ENCODE data around the gene XKR3.

XKR3 gene

GRCh38 chr22:16803255-16803917 lies 21.8 kb downstream of the XKR3 start:
- H2BK120ac ChIP-seq (ENCODE audit: low read depth, low read length): no peak overlapping the region
- H3K4ac ChIP-seq (ENCODE audit: low read depth in 1 of 2, low read length in 2 of 2): no peak overlapping the region
- no peak overlapping the region for H3K23ac ChIP-seq (ENCODE audit: low read length in 2 of 2)
- no peaks in the 10 kb centered on the region for H3K79me1 ChIP-seq (replicated peaks; ENCODE audit: low read length, poor library complexity, severe bottlenecking)
- no peak for DNase-seq
- H2BK5ac ChIP-seq (ENCODE audit: low read depth, low read length, poor library complexity, severe bottlenecking): no peak overlapping the region
- WGBS: 65% methylated on average over 4 of the region's 4 CpGs
- H3K27me3 ChIP-seq (ENCODE audit: control insufficient read depth in 1 of 2, insufficient read depth in 1 of 2, low read length in 2 of 2): no peaks in the 10 kb centered on the region
- no peak overlapping the region for H3K4me3 ChIP-seq (ENCODE audit: insufficient read depth in 1 of 2, low read depth in 1 of 2, low read length in 2 of 2)
- H2AFZ ChIP-seq (ENCODE audit: low read depth, low read length): no peak overlapping the region
- no peak overlapping the region for H3K18ac ChIP-seq (ENCODE audit: low read depth in 1 of 2, low read length in 2 of 2)
- no peak overlapping the region for H3K14ac ChIP-seq (ENCODE audit: low read length in 2 of 2)
- H4K91ac ChIP-seq (ENCODE audit: low read length): no peak overlapping the region
- no peaks in the 10 kb centered on the region for H3K4me1 ChIP-seq (ENCODE audit: control insufficient read depth, insufficient read depth, low read depth, low read length)
- no peak overlapping the region for H2BK12ac ChIP-seq (ENCODE audit: low read length in 2 of 2)
- no peaks in the 10 kb centered on the region for H3K9me3 ChIP-seq (ENCODE audit: control insufficient read depth, low read length)
- H3K27ac ChIP-seq (ENCODE audit: low read length, poor library complexity, severe bottlenecking): no peak overlapping the region
- H4K8ac ChIP-seq (ENCODE audit: low read length): no peak overlapping the region
- no peak overlapping the region for H3K4me2 ChIP-seq (ENCODE audit: low read length, poor library complexity, severe bottlenecking)
- H3K9ac ChIP-seq (ENCODE audit: low read length): no peak overlapping the region
- no peak overlapping the region for H2BK15ac ChIP-seq (ENCODE audit: low read depth, poor library complexity, severe bottlenecking)
- no peak overlapping the region for H2AK5ac ChIP-seq (ENCODE audit: low read length, severe bottlenecking)
- no peaks in the 10 kb centered on the region for H3K36me3 ChIP-seq (ENCODE audit: control insufficient read depth in 1 of 2, insufficient read depth in 2 of 2, low read depth in 1 of 2, low read length in 2 of 2)

DNA sequence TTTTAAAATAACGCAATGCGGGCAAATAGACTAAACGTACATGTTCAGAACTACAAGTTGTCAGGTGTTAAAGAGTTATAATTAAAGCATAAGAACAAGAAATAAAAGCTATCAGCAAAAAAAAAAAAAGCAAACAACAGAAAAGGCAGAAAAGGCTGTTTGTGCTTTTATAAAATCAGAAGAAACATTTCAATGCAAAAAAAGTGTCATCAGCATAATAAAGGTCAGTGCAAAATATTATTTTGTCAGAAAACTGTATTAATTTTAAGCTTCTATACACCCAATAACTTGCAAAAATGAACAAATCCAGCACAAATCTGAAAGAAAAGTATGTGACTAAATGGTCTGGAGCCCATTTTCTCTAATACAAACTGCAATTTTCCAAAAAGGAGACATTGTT lies 23.6 kb downstream of the XKR3 start:
- Histone ChIP-seq H3K9ac (ENCODE audit: low read length) (no peak overlapping the region), H3K27ac (ENCODE audit: low read length, poor library complexity, severe bottlenecking) (no peak overlapping the region), H3K14ac (ENCODE audit: low read length in 2 of 2) (no peak overlapping the region), H3K18ac (ENCODE audit: low read depth in 1 of 2, low read length in 2 of 2) (no peak overlapping the region), H3K27me3 (ENCODE audit: control insufficient read depth in 1 of 2, insufficient read depth in 1 of 2, low read length in 2 of 2) (no peaks in the 10 kb centered on the region), H2BK15ac (ENCODE audit: low read depth, poor library complexity, severe bottlenecking) (no peak overlapping the region), H3K4ac (ENCODE audit: low read depth in 1 of 2, low read length in 2 of 2) (no peak overlapping the region), H3K23ac (ENCODE audit: low read length in 2 of 2) (no peak overlapping the region), H3K9me3 (ENCODE audit: control insufficient read depth, low read length) (no peaks in the 10 kb centered on the region), H2BK120ac (ENCODE audit: low read depth, low read length) (no peak overlapping the region), H4K8ac (ENCODE audit: low read length) (no peak overlapping the region), H3K4me2 (ENCODE audit: low read length, poor library complexity, severe bottlenecking) (no peak overlapping the region), H3K4me3 (ENCODE audit: insufficient read depth in 1 of 2, low read depth in 1 of 2, low read length in 2 of 2) (no peak overlapping the region), H2AK5ac (ENCODE audit: low read length, severe bottlenecking) (no peak overlapping the region), H2BK12ac (ENCODE audit: low read length in 2 of 2) (no peak overlapping the region), H2AFZ (ENCODE audit: low read depth, low read length) (no peak overlapping the region), H3K36me3 (ENCODE audit: control insufficient read depth in 1 of 2, insufficient read depth in 2 of 2, low read depth in 1 of 2, low read length in 2 of 2) (no peaks in the 10 kb centered on the region), H3K79me1 (replicated peaks; ENCODE audit: low read length, poor library complexity, severe bottlenecking) (no peaks in the 10 kb centered on the region), H4K91ac (ENCODE audit: low read length) (no peak overlapping the region), H2BK5ac (ENCODE audit: low read depth, low read length, poor library complexity, severe bottlenecking) (no peak overlapping the region), H3K4me1 (ENCODE audit: control insufficient read depth, insufficient read depth, low read depth, low read length) (no peaks in the 10 kb centered on the region)
- no peak for DNase-seq
- WGBS: no CpG with 5 or more reads among the region's 3 CpGs

DNA sequence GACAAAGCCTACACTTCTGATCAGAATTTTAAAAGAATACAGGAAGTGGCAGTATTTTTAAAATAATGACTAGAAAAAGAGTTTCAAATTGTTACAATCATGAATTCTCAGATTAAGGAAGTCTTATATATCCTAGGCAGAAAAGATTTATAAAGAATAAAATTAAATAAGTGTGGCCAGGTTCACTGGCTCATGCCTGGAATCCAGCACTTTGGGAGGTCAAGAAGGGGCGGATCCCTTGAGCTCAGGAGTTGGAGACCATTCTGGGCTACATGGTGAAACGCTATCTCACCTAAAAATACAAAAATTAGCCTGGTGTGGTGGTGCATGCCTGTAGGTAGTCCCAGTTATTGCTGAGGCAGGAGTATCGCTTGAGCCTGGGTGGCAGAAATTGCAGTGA lies 24.1 kb downstream of the XKR3 start:
- Histone ChIP-seq H3K4me2 (ENCODE audit: low read length, poor library complexity, severe bottlenecking) (no peak overlapping the region), H3K36me3 (ENCODE audit: control insufficient read depth in 1 of 2, insufficient read depth in 2 of 2, low read depth in 1 of 2, low read length in 2 of 2) (no peaks in the 10 kb centered on the region), H2AK5ac (ENCODE audit: low read length, severe bottlenecking) (no peak overlapping the region), H3K14ac (ENCODE audit: low read length in 2 of 2) (no peak overlapping the region), H3K27me3 (ENCODE audit: control insufficient read depth in 1 of 2, insufficient read depth in 1 of 2, low read length in 2 of 2) (no peaks in the 10 kb centered on the region), H3K18ac (ENCODE audit: low read depth in 1 of 2, low read length in 2 of 2) (no peak overlapping the region), H3K4ac (ENCODE audit: low read depth in 1 of 2, low read length in 2 of 2) (no peak overlapping the region), H3K79me1 (replicated peaks; ENCODE audit: low read length, poor library complexity, severe bottlenecking) (no peaks in the 10 kb centered on the region), H2BK12ac (ENCODE audit: low read length in 2 of 2) (no peak overlapping the region), H3K4me3 (ENCODE audit: insufficient read depth in 1 of 2, low read depth in 1 of 2, low read length in 2 of 2) (no peak overlapping the region), H4K91ac (ENCODE audit: low read length) (no peak overlapping the region), H2AFZ (ENCODE audit: low read depth, low read length) (no peak overlapping the region), H2BK5ac (ENCODE audit: low read depth, low read length, poor library complexity, severe bottlenecking) (no peak overlapping the region), H4K8ac (ENCODE audit: low read length) (no peak overlapping the region), H3K9me3 (ENCODE audit: control insufficient read depth, low read length) (no peaks in the 10 kb centered on the region), H2BK120ac (ENCODE audit: low read depth, low read length) (no peak overlapping the region), H3K4me1 (ENCODE audit: control insufficient read depth, insufficient read depth, low read depth, low read length) (no peaks in the 10 kb centered on the region), H3K27ac (ENCODE audit: low read length, poor library complexity, severe bottlenecking) (no peak overlapping the region), H3K23ac (ENCODE audit: low read length in 2 of 2) (no peak overlapping the region), H2BK15ac (ENCODE audit: low read depth, poor library complexity, severe bottlenecking) (no peak overlapping the region), H3K9ac (ENCODE audit: low read length) (no peak overlapping the region)
- 81% methylated on average over 2 of the region's 3 CpGs for WGBS
- DNase-seq: no peak

GRCh38 chr22:16800358-16800757 lies 24.9 kb downstream of the XKR3 start:
- 79% methylated on average over 1 of the region's 1 CpG for WGBS
- no peak overlapping the region for H3K18ac ChIP-seq (ENCODE audit: low read depth in 1 of 2, low read length in 2 of 2)

More at GRCh38 chr22:16800358-16800757, 24.9 kb downstream of the XKR3 start:
- Histone ChIP-seq H3K4me2 (ENCODE audit: low read length, poor library complexity, severe bottlenecking) (no peak overlapping the region), H3K4ac (ENCODE audit: low read depth in 1 of 2, low read length in 2 of 2) (no peak overlapping the region), H2BK120ac (ENCODE audit: low read depth, low read length) (no peak overlapping the region), H3K79me1 (replicated peaks; ENCODE audit: low read length, poor library complexity, severe bottlenecking) (no peaks in the 10 kb centered on the region), H2AK5ac (ENCODE audit: low read length, severe bottlenecking) (no peak overlapping the region), H2BK15ac (ENCODE audit: low read depth, poor library complexity, severe bottlenecking) (no peak overlapping the region), H3K4me3 (ENCODE audit: insufficient read depth in 1 of 2, low read depth in 1 of 2, low read length in 2 of 2) (no peak overlapping the region), H4K8ac (ENCODE audit: low read length) (no peak overlapping the region), H3K4me1 (ENCODE audit: control insufficient read depth, insufficient read depth, low read depth, low read length) (no peaks in the 10 kb centered on the region), H3K36me3 (ENCODE audit: control insufficient read depth in 1 of 2, insufficient read depth in 2 of 2, low read depth in 1 of 2, low read length in 2 of 2) (no peaks in the 10 kb centered on the region), H3K27ac (ENCODE audit: low read length, poor library complexity, severe bottlenecking) (no peak overlapping the region), H2BK12ac (ENCODE audit: low read length in 2 of 2) (no peak overlapping the region), H3K27me3 (ENCODE audit: control insufficient read depth in 1 of 2, insufficient read depth in 1 of 2, low read length in 2 of 2) (no peaks in the 10 kb centered on the region), H2AFZ (ENCODE audit: low read depth, low read length) (no peak overlapping the region), H2BK5ac (ENCODE audit: low read depth, low read length, poor library complexity, severe bottlenecking) (no peak overlapping the region), H3K14ac (ENCODE audit: low read length in 2 of 2) (no peak overlapping the region), H3K9me3 (ENCODE audit: control insufficient read depth, low read length) (no peaks in the 10 kb centered on the region), H3K9ac (ENCODE audit: low read length) (no peak overlapping the region), H4K91ac (ENCODE audit: low read length) (no peak overlapping the region), H3K23ac (ENCODE audit: low read length in 2 of 2) (no peak overlapping the region)
- no peak for DNase-seq
